Measurements from ENCODE around the gene AGFG1. TPM values are rescaled to one million over a fixed set of nuclear protein-coding genes. Genes with fewer than 3 reads are reported as not detected.
A peak's percentile ranks its signal among the peaks of the same experiment; 100 is the strongest.

The AGFG1 gene
- total RNA-seq (10 to 100 TPM; 52.9 to 55.0 TPM), polyA plus RNA-seq (10 to 100 TPM; 11.8 to 41.5 (median 24.6) TPM), total RNA-seq (72.6 to 338 (median 95.0) reads per million in 6 experiments)

- POLR2A ChIA-PET: no interaction called here
- Mint-ChIP-seq H3K27me3 (no peaks in the 10 kb centered on the region), H3K36me3 (peaks cover 0 to 2% (median 0%) of the 10 kb centered on the region in 3 donors), H3K9me3 (no peaks in the 10 kb centered on the region), H3K27ac (peak within 1 kb of the TSS; percentile 79 to 94 (median 91)), H3K4me3 (peak within 1 kb of the TSS; percentile 83 to 94 (median 91)), H3K4me1 (peaks cover 27 to 57% (median 54%) of the 10 kb centered on the region in 4 donors)
- peak; percentile 69 to 92 (median 82) for DNase-seq
- ATAC-seq: peak; percentile 83 to 86
Observed at GRCh38 chr2:227471924-227472264, at the start of gene AGFG1. Gene AGFG1, plus strand, starts transcription at chr2:227472156. Its CDS starts 266 bp downstream, at chr2:227472422.

- Mint-ChIP-seq H3K9me3 (no peaks in the 10 kb centered on the region), H3K4me1 (peaks cover 0 to 2% (median 0%) of the 10 kb centered on the region in 4 donors), H3K36me3 (no peaks in the 10 kb centered on the region), H3K27ac (no peak overlapping the region), H3K4me3 (no peak overlapping the region), H3K27me3 (no peaks in the 10 kb centered on the region)
- POLR2A ChIA-PET: no interaction called here
- DNase-seq (no peak), ATAC-seq (no peak)
Observed at GRCh38 chr2:227423656-227424499, 48.1 kb upstream of the AGFG1 start.

DNA sequence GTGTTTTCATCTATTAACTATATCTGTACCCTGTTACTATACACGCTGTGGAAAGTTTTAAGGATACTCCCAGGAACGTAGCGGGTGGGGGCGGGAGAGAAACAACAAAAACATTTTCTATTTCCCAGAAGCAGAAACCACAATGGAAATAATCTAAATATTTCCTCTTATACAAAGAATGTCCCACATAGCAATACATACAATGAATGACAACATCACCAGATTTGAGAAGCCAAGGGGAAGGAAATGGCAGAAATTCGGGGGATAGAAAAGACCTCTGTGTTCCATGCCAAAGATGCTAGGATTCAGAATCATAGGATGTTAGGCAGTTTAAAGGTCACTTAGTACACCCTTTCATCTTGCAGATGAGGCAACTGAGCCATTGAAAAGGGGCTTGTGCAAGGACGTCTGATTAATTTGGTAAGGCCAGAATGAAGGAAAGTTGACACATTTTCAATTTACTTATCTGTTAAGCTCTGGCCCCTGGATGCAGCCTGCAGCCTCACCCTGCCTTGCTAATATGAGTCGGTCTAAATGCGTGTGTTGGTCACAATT, 43.1 kb upstream of the AGFG1 start:
- H3K4me3 Mint-ChIP-seq: no peak overlapping the region
- H3K9me3 Mint-ChIP-seq: peaks cover 9 to 21% (median 12%) of the 10 kb centered on the region in 9 donors
- H3K4me1 Mint-ChIP-seq: no peaks in the 10 kb centered on the region
- POLR2A ChIA-PET: interaction anchor here (0.7 kb wide), 1 partner anchor 40 kb away, joined by 3 read pairs; no protein-coding TSS in a partner anchor
- DNase-seq (no peak), ATAC-seq (no peak)
- no peak overlapping the region for H3K27ac Mint-ChIP-seq
- H3K36me3 Mint-ChIP-seq: peaks cover 0 to 14% (median 11%) of the 10 kb centered on the region in 3 donors
- peaks cover 0 to 4% (median 0%) of the 10 kb centered on the region in 5 donors for H3K27me3 Mint-ChIP-seq

- H3K4me3 Mint-ChIP-seq: no peak overlapping the region
- H3K27me3 Mint-ChIP-seq: peaks cover 0 to 4% (median 0%) of the 10 kb centered on the region in 5 donors
- ATAC-seq (no peak), DNase-seq (no peak)
- H3K9me3 Mint-ChIP-seq: peaks cover 9 to 32% (median 15%) of the 10 kb centered on the region in 9 donors
- POLR2A ChIA-PET: no interaction called here
- no peaks in the 10 kb centered on the region for H3K4me1 Mint-ChIP-seq
- H3K27ac Mint-ChIP-seq: no peak overlapping the region
- H3K36me3 Mint-ChIP-seq: peaks cover 0 to 14% (median 11%) of the 10 kb centered on the region in 3 donors
Observed at GRCh38 chr2:227430639-227431038, 41.3 kb upstream of the AGFG1 start.

DNA sequence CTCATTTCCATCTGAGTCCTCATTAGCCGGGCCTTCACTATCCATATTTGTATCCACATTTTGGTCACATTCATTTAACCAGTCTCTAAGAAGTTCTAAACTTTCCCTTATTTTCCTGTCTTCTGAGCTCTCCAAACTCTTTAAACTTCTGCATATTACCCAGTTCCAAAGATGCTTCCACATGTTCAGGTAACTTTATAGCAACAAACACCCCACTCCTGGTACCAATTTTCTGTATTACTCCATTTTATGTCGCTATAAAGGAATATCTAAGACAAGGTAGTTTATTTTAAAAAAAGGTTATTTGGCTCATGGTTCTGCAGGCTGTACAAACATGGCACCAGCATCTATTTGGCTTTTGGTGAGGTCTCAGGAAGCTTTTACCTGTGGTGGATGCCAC, 38.8 kb upstream of the AGFG1 start:
- Mint-ChIP-seq H3K27me3 (peaks cover 0 to 4% (median 0%) of the 10 kb centered on the region in 5 donors), H3K36me3 (peaks cover 0 to 14% (median 11%) of the 10 kb centered on the region in 3 donors), H3K4me3 (no peak overlapping the region), H3K27ac (no peak overlapping the region), H3K9me3 (peaks cover 9 to 32% (median 15%) of the 10 kb centered on the region in 9 donors), H3K4me1 (no peaks in the 10 kb centered on the region)
- ATAC-seq: no peak
- POLR2A ChIA-PET: interaction anchor here (0.7 kb wide), 1 partner anchor 54 kb away, joined by 3 read pairs; no protein-coding TSS in a partner anchor
- no peak for DNase-seq

DNA sequence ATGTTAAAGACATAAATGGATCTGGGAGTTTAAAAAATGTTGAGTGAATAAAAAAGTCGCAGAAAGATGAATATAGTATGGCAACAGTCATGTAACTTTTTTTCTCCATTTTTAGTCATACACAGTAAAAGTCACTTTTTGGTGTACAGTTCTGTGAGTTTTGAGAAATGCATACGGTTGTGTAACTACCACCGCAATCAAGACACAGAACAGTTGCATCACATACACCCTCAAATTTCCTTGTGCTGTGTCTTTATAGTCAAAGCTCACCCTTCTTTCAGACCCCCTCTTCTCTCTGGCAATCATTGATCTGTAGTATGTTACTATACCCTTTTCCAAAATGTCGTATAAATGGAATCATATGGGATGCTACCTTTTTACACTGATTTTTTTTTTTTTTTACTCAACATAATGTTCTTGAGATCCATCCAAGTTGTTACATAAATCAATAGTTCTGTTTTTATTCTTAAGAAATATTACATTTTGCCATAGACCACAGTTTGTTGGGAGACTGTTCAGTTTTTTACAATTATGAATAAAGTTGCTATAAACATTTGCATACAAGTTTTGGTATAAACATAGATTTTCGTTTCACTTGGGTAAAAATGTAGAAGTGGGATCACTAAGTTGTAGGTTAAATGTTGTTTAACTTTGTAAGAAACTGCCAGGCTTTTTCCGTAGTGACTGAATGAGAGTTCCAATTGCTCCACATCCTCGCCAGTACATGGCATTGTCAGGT, 35.4 kb upstream of the AGFG1 start:
- no peak for ATAC-seq
- Mint-ChIP-seq H3K27ac (no peak overlapping the region), H3K4me3 (no peak overlapping the region), H3K9me3 (peaks cover 9 to 25% (median 15%) of the 10 kb centered on the region in 9 donors), H3K4me1 (no peaks in the 10 kb centered on the region), H3K36me3 (peaks cover 0 to 14% (median 11%) of the 10 kb centered on the region in 3 donors), H3K27me3 (no peaks in the 10 kb centered on the region)
- POLR2A ChIA-PET: no interaction called here
- DNase-seq: no peak

DNA sequence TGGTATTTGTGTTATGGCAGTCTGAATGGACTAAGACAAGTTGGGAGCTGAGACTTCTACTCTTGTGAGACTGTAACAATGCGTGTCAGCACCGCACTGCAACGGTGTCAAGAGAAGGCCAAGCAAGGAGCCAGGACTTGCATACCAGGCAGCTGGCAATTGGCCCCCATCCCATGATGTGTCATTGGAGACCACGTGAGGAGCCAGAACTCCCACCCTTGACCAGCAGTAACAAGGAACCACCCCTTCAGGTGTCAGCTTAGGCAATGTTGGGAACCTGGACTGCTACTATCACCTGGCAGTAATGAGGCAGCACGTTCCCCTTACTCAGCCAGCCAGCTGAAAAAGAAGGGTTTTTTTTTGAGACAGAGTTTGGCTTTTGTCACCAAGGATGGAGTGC, 32.7 kb upstream of the AGFG1 start:
- POLR2A ChIA-PET: interaction anchor here (0.7 kb wide), 1 partner anchor 24 kb away, joined by 3 read pairs; no protein-coding TSS in a partner anchor
- H3K36me3 Mint-ChIP-seq: no peaks in the 10 kb centered on the region
- no peak for DNase-seq
- H3K27ac Mint-ChIP-seq: no peak overlapping the region
- H3K9me3 Mint-ChIP-seq: peaks cover 0 to 7% (median 0%) of the 10 kb centered on the region in 9 donors
- no peaks in the 10 kb centered on the region for H3K4me1 Mint-ChIP-seq
- H3K4me3 Mint-ChIP-seq: no peak overlapping the region
- no peaks in the 10 kb centered on the region for H3K27me3 Mint-ChIP-seq
- no peak for ATAC-seq

GRCh38 chr2:227442639-227443038, 29.3 kb upstream of the AGFG1 start:
- no peaks in the 10 kb centered on the region for H3K27me3 Mint-ChIP-seq
- H3K4me1 Mint-ChIP-seq: no peaks in the 10 kb centered on the region
- DNase-seq: no peak
- H3K36me3 Mint-ChIP-seq: no peaks in the 10 kb centered on the region
- H3K4me3 Mint-ChIP-seq: no peak overlapping the region
- H3K9me3 Mint-ChIP-seq: no peaks in the 10 kb centered on the region
- POLR2A ChIA-PET: no interaction called here
- H3K27ac Mint-ChIP-seq: no peak overlapping the region
- ATAC-seq: no peak

GRCh38 chr2:227443889-227444568, 27.9 kb upstream of the AGFG1 start:
- POLR2A ChIA-PET: no interaction called here
- DNase-seq (no peak), ATAC-seq (no peak)
- H3K4me1 Mint-ChIP-seq: no peaks in the 10 kb centered on the region
- no peaks in the 10 kb centered on the region for H3K27me3 Mint-ChIP-seq
- H3K9me3 Mint-ChIP-seq: no peaks in the 10 kb centered on the region
- no peak overlapping the region for H3K4me3 Mint-ChIP-seq
- no peaks in the 10 kb centered on the region for H3K36me3 Mint-ChIP-seq
- H3K27ac Mint-ChIP-seq: peak overlapping the region in 1 of 10 donors; percentile 14

DNA sequence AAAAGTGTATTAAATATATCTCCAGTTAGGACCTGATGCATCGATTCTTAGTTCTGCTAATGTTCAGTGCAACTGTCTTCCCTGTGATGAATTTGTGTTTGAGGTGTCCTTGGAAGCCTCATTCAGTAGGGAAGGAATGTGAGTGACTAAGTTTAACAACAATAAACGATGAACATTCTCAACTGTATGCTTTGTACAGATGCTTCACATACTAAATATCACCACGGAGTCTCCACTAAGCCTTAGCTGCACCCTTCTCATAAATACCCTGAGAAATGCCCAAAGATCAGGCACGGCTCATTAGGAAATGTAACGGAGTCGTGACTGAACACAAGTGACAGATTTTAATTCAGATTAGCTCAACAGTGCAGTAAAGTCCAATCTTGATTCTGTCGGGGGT, 24.4 kb upstream of the AGFG1 start:
- H3K27me3 Mint-ChIP-seq: no peaks in the 10 kb centered on the region
- no peak overlapping the region for H3K27ac Mint-ChIP-seq
- no peak overlapping the region for H3K4me3 Mint-ChIP-seq
- no peaks in the 10 kb centered on the region for H3K9me3 Mint-ChIP-seq
- peaks cover 0 to 14% (median 2%) of the 10 kb centered on the region in 4 donors for H3K4me1 Mint-ChIP-seq
- no peaks in the 10 kb centered on the region for H3K36me3 Mint-ChIP-seq
- POLR2A ChIA-PET: no interaction called here
- no peak for DNase-seq
- ATAC-seq: no peak

GRCh38 chr2:227450311-227450841, 21.6 kb upstream of the AGFG1 start:
- Mint-ChIP-seq H3K36me3 (no peaks in the 10 kb centered on the region), H3K27me3 (no peaks in the 10 kb centered on the region), H3K4me3 (no peak overlapping the region), H3K9me3 (no peaks in the 10 kb centered on the region), H3K27ac (no peak overlapping the region), H3K4me1 (peaks cover 0 to 19% (median 5%) of the 10 kb centered on the region in 4 donors)
- DNase-seq (no peak), ATAC-seq (no peak)
- POLR2A ChIA-PET: no interaction called here

GRCh38 chr2:227450926-227451654, 20.9 kb upstream of the AGFG1 start:
- no peaks in the 10 kb centered on the region for H3K36me3 Mint-ChIP-seq
- H3K4me1 Mint-ChIP-seq: peaks cover 0 to 19% (median 5%) of the 10 kb centered on the region in 4 donors
- DNase-seq (no peak), ATAC-seq (no peak)
- no peak overlapping the region for H3K4me3 Mint-ChIP-seq
- POLR2A ChIA-PET: no interaction called here
- no peaks in the 10 kb centered on the region for H3K27me3 Mint-ChIP-seq
- no peaks in the 10 kb centered on the region for H3K9me3 Mint-ChIP-seq
- no peak overlapping the region for H3K27ac Mint-ChIP-seq

Data from naive thymus-derived CD8-positive, alpha-beta T cell (primary cell).